Suppressor macrophage (primary cell): ENCODE data around the gene GFPT2.

Experiments used
- DNase-seq, 4 experiments: peaks; one replicate each; pipeline ENCODE4 v3.0.0-alpha.2; 2020 to 2022

GFPT2 gene

GRCh38 chr5:180378438-180379344 is 25.6 kb upstream of the GFPT2 start:
- no peak for DNase-seq

GRCh38 chr5:180377556-180378197 is 24.5 kb upstream of the GFPT2 start:
- DNase-seq: no peak

- no peak for DNase-seq
These were observed 23.4 kb upstream of the GFPT2 start for GRCh38 chr5:180376511-180376910.

DNA sequence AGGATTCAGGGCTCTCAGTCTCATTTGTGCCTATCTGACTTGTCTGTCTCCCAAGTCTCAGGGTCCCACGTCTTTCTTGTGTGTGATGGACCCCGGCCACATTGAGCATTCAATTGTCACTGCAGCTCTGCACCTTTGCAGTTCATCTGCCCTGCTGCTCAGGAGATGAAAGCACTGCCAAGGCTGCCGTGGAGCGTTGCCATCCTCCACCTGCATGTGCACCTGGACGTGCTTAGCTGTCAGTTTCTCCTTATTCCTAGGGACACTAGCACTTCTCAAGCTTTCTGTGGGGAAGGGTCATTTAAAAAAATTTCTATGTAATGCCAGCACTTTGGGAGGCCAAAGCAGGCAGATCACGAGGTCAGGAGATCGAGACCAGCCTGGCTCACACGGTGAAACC is 22.8 kb upstream of the GFPT2 start:
- DNase-seq: no peak

DNA sequence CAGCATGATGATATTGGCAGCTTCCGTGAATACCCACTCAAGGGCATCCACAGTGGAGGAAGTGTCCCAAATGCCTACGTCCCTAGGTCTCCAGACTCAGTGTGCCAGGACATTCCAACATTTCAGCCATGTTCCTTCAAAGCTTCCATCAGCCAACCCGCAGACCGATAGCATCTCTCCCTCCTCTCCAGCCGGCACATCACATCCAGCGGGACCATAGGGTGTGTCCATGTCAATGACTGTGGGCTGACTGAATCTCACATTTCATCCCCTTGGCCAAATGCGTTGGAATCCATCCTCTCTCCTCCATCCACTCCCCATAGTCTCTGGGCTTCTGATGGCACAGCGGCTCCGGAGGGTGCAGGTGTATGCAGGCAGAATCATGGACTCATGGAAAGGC is 22.2 kb upstream of the GFPT2 start:
- no peak for DNase-seq

DNA sequence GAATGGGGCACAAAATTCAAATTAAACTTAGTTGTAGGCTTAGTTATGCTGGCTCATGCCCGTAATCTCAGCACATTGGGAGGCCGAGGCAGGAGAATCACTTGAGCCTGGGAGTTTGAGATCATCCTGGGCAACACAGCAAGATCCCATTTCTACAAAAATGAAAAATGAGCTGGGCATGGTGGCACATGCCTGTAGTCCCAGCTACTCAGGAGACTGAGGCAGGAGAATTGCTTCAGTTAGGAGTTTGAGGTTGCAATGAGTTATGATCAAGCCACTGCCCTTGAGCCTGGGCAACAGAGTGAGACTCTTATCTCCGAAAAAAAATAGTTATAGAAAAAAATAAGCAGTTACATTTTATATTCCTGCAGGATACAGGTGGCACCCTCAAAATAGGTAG is 20.7 kb upstream of the GFPT2 start:
- DNase-seq: no peak

DNA sequence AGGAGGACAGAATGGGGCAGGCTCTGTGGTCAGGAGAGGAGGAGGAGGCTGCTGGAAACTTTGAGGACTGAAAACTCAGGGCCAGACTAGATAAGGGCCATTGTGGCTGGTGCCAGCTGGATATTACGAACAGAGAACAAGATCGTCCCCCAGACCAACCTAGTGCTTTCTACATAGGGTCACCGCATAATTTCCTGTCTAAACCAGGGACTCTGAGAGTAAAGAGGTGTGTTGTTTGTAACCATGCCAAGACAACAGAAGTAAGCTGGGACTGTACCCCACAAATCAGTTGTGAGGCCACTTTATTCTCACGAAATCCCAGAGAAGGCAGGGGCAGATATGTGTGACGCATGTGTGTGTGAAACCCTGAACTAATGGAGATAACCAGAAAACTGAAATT is 20.3 kb upstream of the GFPT2 start:
- no peak for DNase-seq

- DNase-seq: no peak
These were observed 18.8 kb upstream of the GFPT2 start for GRCh38 chr5:180371949-180372348.

- DNase-seq: no peak
These were observed 17.9 kb upstream of the GFPT2 start for GRCh38 chr5:180370861-180371641.

- DNase-seq: no peak
These were observed 14.9 kb upstream of the GFPT2 start for GRCh38 chr5:180367991-180368390.

GRCh38 chr5:180367300-180367699 is 14.2 kb upstream of the GFPT2 start:
- DNase-seq: no peak

DNA sequence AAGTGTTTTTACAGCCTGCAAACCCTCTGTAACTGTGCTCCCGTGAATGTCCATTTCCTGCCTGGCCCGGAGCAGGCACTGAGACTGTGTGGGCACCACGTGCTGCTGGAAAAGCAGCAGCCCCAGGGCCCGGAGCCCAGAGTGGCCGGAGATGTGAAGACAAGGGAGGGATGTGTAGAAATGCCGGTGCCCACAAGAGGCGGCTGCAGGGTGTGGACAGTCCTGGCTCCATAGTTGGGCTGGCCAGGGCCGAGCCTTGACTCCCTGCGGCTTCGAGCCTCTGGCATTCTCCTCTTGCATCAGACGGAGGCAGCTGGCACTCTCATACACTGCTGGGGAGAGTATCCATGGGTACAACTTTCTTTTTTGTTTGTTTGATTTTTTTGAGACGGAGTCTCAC is 13.2 kb upstream of the GFPT2 start:
- DNase-seq: no peak

DNA sequence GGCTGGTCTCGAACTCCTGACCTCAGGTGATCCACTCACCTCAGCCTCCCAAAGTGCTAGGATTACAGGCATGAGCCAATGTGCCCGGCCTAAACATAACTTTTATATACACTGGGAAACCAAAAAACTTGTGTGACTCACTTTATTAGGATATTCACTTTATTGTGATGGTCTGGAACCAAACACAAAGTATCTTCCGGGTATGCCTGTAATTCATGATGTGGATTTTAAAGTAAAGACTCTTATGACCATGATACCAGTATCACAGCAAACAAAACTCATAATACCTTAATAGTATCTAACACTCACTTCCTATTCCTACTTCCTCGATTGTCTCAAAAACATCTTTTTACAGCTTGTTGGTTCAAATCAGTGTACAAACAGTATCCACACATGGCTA is 12.7 kb upstream of the GFPT2 start:
- no peak for DNase-seq

DNA sequence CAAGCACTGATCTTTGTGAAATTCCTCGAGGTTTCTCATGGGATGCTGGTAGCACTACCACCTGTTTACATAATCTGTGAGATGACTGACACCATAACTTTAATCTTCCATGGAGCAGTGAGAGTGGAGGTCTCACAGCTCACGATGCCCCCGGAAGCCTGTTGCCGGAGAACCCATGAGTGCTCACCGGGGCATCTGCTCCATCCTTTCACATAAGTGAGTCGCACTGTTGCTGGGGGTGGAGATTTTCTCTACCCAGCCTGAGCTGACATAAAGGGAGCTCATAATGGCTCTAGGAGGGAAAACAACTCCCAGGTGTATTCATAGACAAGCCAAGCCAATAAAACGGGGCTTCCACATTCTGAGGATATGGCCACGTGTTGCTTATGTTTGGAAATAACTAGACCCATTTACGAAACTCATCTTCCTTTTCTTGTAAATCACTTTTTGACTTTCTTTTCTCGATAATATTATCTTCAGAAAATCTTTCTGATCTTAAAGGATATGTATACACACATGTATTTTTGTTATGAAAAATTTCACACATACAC is 11.2 kb upstream of the GFPT2 start:
- no peak for DNase-seq

- no peak for DNase-seq
These were observed 7.2 kb upstream of the GFPT2 start for GRCh38 chr5:180360078-180360957.

DNA sequence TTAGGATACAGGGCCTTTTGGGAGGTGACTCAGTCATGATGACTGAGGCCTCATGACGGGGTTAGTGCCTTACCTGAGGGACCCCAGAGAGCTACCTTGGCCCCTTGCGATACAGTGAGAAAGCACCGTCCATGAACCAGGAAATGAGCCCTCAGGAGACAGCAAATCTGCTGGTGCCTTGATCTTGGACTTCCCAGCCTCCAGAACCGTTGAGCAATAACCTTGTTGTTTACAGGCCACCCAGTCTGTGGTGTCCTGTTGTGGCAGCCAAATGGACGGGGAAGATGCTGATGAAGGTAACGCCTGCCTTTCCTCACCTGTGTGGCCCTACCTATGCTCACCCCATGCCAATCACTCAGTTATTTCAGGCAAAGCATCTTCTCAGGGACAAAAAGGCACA is 5.6 kb upstream of the GFPT2 start:
- DNase-seq: no peak

DNA sequence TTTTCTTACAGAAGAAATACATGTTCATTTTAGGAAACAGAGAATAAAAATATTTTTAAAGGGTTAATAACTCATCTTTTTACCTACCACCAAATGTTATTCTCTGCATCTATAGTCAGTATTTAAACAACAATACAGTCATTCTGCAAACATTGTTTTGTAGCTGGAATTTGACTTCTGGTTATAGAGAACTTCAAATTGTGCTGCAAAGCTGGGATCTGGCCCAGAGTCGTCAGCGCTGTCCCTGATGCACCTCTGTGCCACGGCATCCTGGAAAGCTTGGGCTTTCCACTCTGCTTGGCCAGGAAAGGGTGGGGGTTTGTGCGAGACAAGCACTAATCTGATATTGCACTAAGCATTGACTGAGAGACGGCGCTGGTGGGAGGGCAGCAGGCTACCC is 5.0 kb upstream of the GFPT2 start:
- DNase-seq: no peak

GRCh38 chr5:180354966-180355365 is 1.8 kb upstream of the GFPT2 start:
- no peak for DNase-seq

DNA sequence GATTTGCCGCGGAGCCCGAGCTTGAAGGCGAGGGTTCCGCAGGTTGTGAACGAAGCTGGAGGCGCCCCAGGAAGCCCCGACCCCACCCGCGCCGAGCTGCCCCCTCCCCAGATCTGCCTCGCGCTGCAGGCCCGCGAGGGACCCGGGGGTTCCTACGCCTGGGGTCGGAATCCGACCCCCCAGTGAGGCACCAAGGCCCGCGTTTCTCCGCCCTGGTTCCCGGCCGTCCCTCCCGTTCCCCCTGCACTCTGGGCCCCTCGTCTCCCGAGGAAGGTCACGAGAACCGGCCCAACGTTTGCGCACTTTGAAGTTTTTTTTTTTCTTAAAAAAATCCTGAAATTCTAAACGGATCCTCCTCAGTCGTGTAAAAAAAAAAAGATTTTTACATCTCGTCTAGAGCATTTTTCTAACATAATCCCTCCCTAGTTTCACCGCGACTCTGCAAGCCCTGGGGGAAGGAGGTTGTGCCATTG is 880 bp upstream of the GFPT2 start:
- no peak for DNase-seq

- DNase-seq: peak in 2 of 4 experiments; percentile 10 to 25
These were observed 754 bp downstream of the GFPT2 start for GRCh38 chr5:180352116-180353047.
